GOT3 (cell line): ENCODE measurements around the gene SMIM41.

Experiments
- DNase-seq: peaks from one replicate; lab custom pipeline; 2025; ENCODE audit warnings: mixed read lengths; lab: John Stamatoyannopoulos, UW

SMIM41 gene

GRCh38 chr12:52122540-52122871 is 43.0 kb downstream of the SMIM41 start:
- no peak for DNase-seq

- DNase-seq: no peak
These were observed 43.4 kb downstream of the SMIM41 start for GRCh38 chr12:52122904-52123303.

GRCh38 chr12:52123487-52124186 is 44.1 kb downstream of the SMIM41 start:
- no peak for DNase-seq

GRCh38 chr12:52125476-52125900 is 46.0 kb downstream of the SMIM41 start:
- no peak for DNase-seq

GRCh38 chr12:52126050-52126604 is 46.6 kb downstream of the SMIM41 start:
- DNase-seq: no peak

GRCh38 chr12:52126605-52127578 is 47.4 kb downstream of the SMIM41 start:
- DNase-seq: no peak

GRCh38 chr12:52127683-52128450 is 48.4 kb downstream of the SMIM41 start:
- no peak for DNase-seq

GRCh38 chr12:52130711-52131110 is 51.2 kb downstream of the SMIM41 start:
- DNase-seq: no peak

- no peak for DNase-seq
These were observed 53.3 kb downstream of the SMIM41 start for GRCh38 chr12:52132754-52133161.

GRCh38 chr12:52137746-52138145 is 58.2 kb downstream of the SMIM41 start:
- no peak for DNase-seq

GRCh38 chr12:52139147-52139546 is 59.6 kb downstream of the SMIM41 start:
- DNase-seq: no peak

GRCh38 chr12:52139579-52140062 is 60.1 kb downstream of the SMIM41 start:
- no peak for DNase-seq

- no peak for DNase-seq
These were observed 61.8 kb downstream of the SMIM41 start for GRCh38 chr12:52141306-52141705.

GRCh38 chr12:52141875-52142274 is 62.4 kb downstream of the SMIM41 start:
- DNase-seq: no peak

- DNase-seq: no peak
These were observed 62.9 kb downstream of the SMIM41 start for GRCh38 chr12:52142431-52142830.

GRCh38 chr12:52144512-52145227 is 65.2 kb downstream of the SMIM41 start:
- DNase-seq: no peak

- DNase-seq: no peak
These were observed 66.0 kb downstream of the SMIM41 start for GRCh38 chr12:52145228-52146088.

- DNase-seq: no peak
These were observed 66.8 kb downstream of the SMIM41 start for GRCh38 chr12:52146089-52146821.

GRCh38 chr12:52146822-52147366 is 67.4 kb downstream of the SMIM41 start:
- no peak for DNase-seq
